ENCODE results near the gene SMIM9.

SMIM9 gene

DNA sequence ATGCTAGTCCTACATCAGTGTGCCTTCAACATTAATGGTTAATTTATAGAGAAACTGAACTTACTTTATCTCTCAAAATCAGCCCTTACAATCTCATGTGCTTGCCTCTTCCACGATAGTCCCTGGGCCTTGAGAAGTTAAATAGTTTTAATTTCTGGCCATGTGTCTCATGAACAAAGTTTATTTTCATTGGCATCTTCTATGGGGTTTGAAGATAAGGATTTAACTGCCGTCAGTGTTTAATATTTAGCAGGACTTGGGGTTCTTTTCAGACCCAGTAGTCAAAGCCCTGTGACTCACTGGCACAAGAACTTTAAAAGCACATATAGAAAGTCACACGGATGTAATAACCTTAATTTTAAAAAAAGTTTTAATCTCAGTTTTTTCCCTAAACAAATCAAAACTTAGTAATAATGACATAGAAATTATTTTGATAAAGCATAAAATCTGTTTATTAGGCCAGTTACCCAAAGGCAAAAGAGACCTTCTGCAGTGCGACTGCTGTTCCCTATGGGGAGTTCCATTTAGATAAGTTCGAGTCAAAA is 19.1 kb downstream of the SMIM9 start:
- DNase-seq (ENCODE audit: low read depth): no peak

DNA sequence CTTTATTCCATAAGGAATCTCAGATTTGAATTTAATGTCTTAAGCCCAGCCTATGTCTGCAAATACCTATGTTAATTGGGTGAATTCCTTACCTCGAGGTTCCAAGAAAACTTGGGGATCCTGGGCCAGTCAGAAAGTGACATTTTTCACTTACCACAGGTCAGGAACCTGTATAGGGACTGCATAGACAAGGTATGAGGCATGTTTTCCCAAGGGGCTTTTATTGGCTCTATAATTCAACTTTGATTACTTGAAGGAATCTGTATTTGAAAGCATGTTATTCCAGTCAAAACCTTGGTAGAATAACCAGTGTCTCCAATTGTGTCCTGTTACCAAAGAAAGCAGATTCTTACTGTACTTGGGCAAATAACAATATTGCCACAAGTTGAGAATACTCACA is 20.7 kb downstream of the SMIM9 start:
- DNase-seq (ENCODE audit: low read depth): no peak

GRCh38 chrX:154812341-154813101 is 21.9 kb downstream of the SMIM9 start:
- DNase-seq (ENCODE audit: low read depth): no peak

- no peak for DNase-seq (ENCODE audit: low read depth)
Measured at GRCh38 chrX:154809939-154810665, 24.4 kb downstream of the SMIM9 start.

GRCh38 chrX:154806837-154807501 is 27.5 kb downstream of the SMIM9 start:
- DNase-seq (ENCODE audit: low read depth): no peak

- DNase-seq (ENCODE audit: low read depth): no peak
Measured at GRCh38 chrX:154805696-154806091, 28.8 kb downstream of the SMIM9 start.

DNA sequence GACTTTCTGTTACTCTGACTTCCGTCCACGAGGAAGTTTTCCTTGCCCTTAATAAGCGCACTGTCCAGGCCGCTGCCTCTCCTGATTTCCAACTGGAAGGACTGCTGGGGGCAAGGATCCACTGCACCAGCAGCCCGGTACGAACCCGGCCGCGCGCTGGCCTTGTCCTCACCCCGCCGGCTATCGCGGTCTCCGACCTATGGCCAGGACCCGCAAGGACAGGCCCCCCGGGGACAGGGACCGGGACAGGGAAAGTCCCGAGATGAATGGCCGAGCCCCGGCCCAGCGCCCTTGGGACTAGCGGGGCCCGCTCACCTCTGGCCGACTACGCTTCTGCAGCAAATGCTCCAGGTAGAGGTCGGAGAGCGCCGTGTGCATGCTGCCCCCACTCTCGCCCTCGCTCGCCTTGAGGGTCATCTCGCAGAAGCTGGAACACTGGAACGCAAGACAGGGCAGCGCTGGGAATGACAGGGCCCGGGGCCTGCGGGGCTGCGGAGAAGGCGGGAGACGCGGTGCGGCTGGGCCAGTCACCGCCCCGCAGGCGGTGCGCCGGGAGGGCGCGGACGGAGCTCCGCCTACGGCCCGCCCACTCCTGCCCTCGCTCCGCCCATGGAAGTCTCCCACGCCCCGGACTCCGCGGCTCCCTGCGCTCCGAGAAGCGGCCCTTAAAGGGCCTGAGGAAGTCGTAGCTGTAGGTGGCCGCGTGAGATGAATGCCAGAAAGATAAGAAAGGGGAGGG is 29.3 kb downstream of the SMIM9 start, which contains the start of gene MPP1:
Gene MPP1 (minus strand): TSS at position 529 of the 739 bp plus-strand sequence. CDS start 112 bp downstream, at position 417.
- DNase-seq (ENCODE audit: low read depth): no peak

- DNase-seq (ENCODE audit: low read depth): no peak
Measured at GRCh38 chrX:154804261-154804956, 30.1 kb downstream of the SMIM9 start.

GRCh38 chrX:154802947-154803346 is 31.5 kb downstream of the SMIM9 start:
- no peak for DNase-seq (ENCODE audit: low read depth)

DNA sequence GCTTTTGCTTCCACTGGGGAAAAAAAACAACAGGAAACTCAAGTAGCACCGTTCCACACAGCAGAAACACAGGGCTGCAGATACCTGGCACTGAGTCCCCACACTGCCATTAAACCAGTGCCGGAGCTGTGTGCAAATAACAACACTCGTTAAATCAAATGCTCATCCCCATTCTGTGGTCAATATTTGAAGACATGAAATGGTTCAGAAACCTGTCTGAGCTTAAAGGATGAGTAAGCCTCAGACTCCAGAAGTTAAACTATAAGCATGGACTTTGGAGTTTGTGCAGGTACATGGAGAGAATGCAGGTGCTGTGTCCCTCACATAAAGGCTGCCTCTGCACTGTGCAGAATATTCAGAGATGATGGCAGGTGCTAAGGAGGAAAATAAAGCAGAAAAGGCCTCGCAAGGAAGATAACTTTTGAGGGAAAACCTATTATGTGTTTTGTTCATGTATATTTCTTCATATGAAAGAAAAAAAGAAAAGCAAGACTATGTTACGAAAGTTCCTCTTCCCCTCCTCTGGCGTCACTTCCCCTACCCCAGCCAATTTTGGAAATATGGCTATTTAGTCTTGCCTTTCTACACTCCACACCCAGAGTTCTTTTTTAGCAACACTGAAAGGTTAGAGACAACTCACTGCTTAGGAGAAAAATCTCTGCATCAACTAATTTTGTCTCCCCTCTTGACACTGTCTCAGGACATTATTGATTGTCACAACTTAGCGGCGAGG is 33.8 kb downstream of the SMIM9 start:
- DNase-seq (ENCODE audit: low read depth): no peak

GRCh38 chrX:154799556-154800348 is 34.7 kb downstream of the SMIM9 start:
- no peak for DNase-seq (ENCODE audit: low read depth)

GRCh38 chrX:154797006-154797405 is 37.5 kb downstream of the SMIM9 start:
- DNase-seq (ENCODE audit: low read depth): no peak

- DNase-seq (ENCODE audit: low read depth): no peak
Measured at GRCh38 chrX:154795016-154795415, 39.4 kb downstream of the SMIM9 start.

DNA sequence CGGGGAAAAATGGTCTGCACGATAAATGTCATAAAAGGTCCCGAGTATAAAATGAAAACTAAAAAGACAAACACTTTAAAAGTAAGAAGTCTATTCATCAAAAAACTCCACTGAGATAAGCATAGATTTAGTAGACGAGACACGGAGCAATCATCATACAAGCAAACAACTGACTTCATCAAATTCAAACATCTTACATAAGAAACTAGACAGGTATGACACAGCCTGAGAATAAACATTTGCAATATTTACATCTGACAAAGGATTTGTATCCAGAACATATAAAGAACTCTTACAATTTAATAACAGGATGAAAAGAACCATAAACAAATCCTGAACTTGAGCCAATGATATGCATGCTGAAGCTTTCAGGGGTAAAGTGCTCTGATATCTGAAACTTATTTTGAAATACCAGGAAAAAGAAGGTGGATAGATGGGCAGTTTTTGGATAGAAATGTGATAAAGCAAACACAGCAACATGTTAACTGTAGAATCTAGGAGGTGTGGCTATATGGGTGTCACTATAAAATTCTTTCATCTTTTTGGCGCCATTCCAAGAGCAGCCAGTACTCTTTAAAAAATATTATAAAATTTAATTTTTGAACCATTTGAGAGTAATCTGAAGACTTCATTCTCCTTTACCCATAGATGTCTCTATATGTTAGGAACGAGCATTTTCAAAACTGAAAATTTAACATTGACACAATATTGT is 41.2 kb downstream of the SMIM9 start:
- DNase-seq (ENCODE audit: low read depth): no peak

DNA sequence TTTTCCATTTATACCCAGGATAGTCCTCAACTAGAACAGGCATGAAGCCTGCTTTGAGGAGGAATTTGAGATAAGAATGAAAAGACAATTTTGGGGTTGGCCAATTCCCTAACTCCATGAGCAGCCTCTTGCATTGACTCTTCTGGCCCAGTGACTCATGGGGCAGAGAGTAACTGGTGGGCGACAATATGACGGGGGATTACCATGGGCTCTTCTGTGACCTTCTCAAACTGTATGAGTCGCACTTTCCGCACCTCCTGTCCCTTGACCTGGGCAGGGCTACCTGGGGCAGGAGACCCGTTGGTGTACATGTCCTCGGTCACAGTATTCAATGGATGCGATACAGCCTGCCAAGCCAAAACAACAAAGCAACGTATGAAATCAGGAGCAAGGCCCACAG is 42.5 kb downstream of the SMIM9 start:
- DNase-seq (ENCODE audit: low read depth): no peak

DNA sequence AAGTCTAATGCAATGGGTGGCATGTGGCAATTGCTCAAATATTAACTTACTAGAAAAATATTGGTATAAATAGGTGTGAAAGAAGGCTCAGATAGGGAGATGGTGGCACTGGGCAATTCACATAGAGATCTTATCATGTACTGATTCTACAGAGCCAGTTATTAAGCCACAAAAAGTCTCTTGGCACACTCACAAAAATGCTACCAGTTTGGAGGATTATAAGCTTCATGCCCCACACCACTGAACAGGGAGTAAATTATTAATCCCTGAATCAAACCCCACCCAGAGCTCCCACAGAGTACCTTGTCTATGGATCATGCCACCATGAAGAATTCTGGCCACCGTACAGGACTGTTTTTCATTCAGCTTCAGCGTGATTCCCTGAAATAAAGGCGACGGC is 43.0 kb downstream of the SMIM9 start:
- DNase-seq (ENCODE audit: low read depth): no peak

GRCh38 chrX:154785716-154786115 is 48.7 kb downstream of the SMIM9 start:
- no peak for DNase-seq (ENCODE audit: low read depth)

DNA sequence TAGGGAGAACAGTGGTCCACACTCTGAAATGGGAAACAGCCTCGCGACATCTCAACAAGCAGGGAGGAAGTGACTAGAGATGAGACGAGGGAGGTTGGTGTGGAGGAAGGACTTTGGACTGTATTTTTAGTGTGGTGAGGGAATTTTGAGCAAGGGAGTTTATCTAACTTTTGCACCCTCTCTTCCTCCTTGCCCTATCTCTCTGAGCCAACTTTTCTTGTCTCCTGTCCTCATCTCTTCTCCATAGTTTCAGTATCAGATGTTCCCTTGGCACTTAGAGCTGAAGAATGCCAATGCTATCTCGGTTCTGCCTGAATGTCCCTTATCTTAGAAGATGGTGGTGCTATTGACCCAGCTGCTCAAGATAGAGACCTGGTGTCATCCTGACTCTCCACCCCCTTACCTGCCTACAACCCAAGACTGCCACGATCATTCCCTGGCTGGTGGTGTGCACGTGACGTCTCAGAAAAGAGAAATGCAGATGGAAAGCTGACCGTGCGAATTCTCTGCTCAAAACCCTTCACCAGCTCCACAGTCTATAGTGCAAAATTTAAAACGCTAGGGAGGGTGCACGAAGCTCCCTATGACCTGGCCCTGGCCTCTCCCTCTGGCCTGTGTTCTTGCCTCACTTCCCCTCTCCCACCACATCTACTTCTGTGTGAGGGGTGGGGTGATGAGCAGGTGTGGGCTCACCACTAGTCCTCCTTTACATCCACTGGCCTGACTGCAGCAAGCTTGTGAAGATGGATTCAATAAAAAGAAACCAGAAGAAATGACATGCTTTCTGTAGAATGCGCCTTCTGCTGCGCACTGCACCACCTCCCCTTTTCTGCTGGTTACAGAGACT is 50.1 kb downstream of the SMIM9 start:
- no peak for DNase-seq (ENCODE audit: low read depth)
